Endodermal cell (in vitro differentiated cells): ENCODE results near the gene RNGTT. TPM values are rescaled to one million over a fixed set of nuclear protein-coding genes. Genes with fewer than 3 reads are reported as not detected.

Source experiments
- DNase-seq: peaks from one replicate; pipeline ENCODE4 v3.0.0-alpha.2; 2017
- H3K27ac ChIP-seq: 2 replicates; pipeline ENCODE4 v1.5.1; 2013; ENCODE audit warnings: mild to moderate bottlenecking, low read depth, low read length, moderate library complexity
- H3K27me3 ChIP-seq: 2 replicates; pipeline ENCODE4 v1.6.1; 2013; ENCODE audit warnings: mild to moderate bottlenecking, low read length, moderate library complexity; ENCODE audit not compliant: insufficient read depth, control insufficient read depth, poor library complexity, severe bottlenecking
- H3K36me3 ChIP-seq: 2 replicates; pipeline ENCODE4 v1.7.0; 2013; ENCODE audit warnings: mild to moderate bottlenecking, low read length, moderate library complexity; ENCODE audit not compliant: control insufficient read depth, insufficient read depth
- H3K4me1 ChIP-seq: one replicate; pipeline ENCODE4 v1.7.0; 2013; ENCODE audit warnings: low read length; ENCODE audit not compliant: control insufficient read depth, insufficient read depth
- H3K4me3 ChIP-seq: 2 replicates; pipeline ENCODE4 v1.5.1; 2013; ENCODE audit warnings: mild to moderate bottlenecking, low read length, moderate library complexity
- H3K9ac ChIP-seq: 2 replicates; pipeline ENCODE4 v1.6.1; 2013; ENCODE audit warnings: mild to moderate bottlenecking, low read length, moderate library complexity; ENCODE audit not compliant: poor library complexity, severe bottlenecking; ENCODE audit errors: extremely low read depth
- H3K9me3 ChIP-seq: 2 replicates; pipeline ENCODE4 v1.6.1; 2013; ENCODE audit warnings: mild to moderate bottlenecking, low read length, moderate library complexity; ENCODE audit not compliant: control insufficient read depth
- H3K27ac Mint-ChIP-seq: 2 replicates; pipeline ENCODE4 v1.8.0; 2020; ENCODE audit warnings: mixed read lengths
- H3K27me3 Mint-ChIP-seq: 2 replicates; pipeline ENCODE4 v1.8.0; 2021; ENCODE audit warnings: mild to moderate bottlenecking, mixed read lengths; ENCODE audit not compliant: insufficient read depth
- H3K36me3 Mint-ChIP-seq: 2 replicates; pipeline ENCODE4 v1.8.0; 2020; ENCODE audit warnings: low read depth, mixed read lengths
- H3K4me1 Mint-ChIP-seq: 2 replicates; pipeline ENCODE4 v1.8.0; 2020; ENCODE audit warnings: mixed read lengths
- H3K4me3 Mint-ChIP-seq: 2 replicates; pipeline ENCODE4 v1.8.0; 2020; ENCODE audit warnings: mild to moderate bottlenecking, moderate library complexity, mixed read lengths
- H3K9me3 Mint-ChIP-seq: 2 replicates; pipeline ENCODE4 v1.8.0; 2020; ENCODE audit warnings: mild to moderate bottlenecking, mixed read lengths
- WGBS, 2 experiments: methylation state at CpG; one replicate each; pipeline versions ENCODE4 v1.1.5 to v1.1.7; 2013; ENCODE audit warnings: missing lambda C conversion rate in 2 of 2, mixed read lengths in 1 of 2; ENCODE audit not compliant: insufficient coverage in 1 of 2, insufficient read length in 1 of 2; 5-methylcytosine and 5-hydroxymethylcytosine counted together
- total RNA-seq, 2 donors: library from RNA; stranded (reverse); fragmentation: NEBNext Ultra II Directional in 1 of 2; extraction: Animal tissue kit (Norgen Biotek cat#: 25700) in 1 of 2; gene quantifications; 2 replicates in 1 of 2; 3 replicates in 1 of 2; pipeline ENCODE4 v1.2.1, GENCODE V29; 2021
- TF ChIP-seq, protein P1 (sequence below): fragments of 200-600 bp; sonication (generic); conservative IDR thresholded peaks from 2 replicates; pipeline ENCODE4 v1.5.0; 2021; ENCODE audit warnings: antibody characterized with exemption, mild to moderate bottlenecking

The RNGTT gene
- total RNA-seq, 2 donors from 2014 or later = 21.5 to 28.7 TPM

DNA sequence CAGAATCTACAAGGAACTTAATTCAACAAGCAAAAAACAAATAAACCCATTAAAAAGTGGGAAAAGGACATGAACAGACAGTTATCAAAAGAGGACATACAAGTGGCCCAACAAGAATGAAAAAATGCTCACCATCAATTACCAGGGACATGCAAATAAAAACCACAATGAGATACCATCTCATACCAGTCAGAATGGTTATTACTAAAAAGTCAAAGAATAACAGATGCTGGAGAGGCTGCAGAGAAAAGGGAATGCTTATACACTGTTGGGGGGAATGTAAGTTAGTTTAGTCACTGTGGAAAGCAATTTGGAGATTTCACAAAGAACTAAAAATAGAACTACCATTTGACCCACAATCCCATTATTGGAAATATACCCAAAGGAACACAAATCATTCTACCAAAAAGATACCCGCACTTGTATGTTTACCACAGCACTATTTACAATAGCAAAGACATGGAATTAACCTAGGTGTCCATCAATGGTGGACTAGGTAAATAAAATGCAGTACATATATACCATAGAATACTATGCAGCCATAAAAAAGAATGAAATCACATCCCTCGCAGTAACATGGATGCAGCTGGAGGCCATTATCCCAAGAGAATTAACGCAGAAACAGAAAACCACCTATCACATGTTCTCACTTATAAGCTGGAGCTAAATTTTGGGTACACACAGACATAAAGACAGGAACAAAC lies 48.4 kb downstream of the RNGTT start:
- Histone ChIP-seq H3K27me3 (no peaks in the 10 kb centered on the region), H3K4me1 (no peaks in the 10 kb centered on the region), H3K27ac (no peak overlapping the region), H3K36me3 (no peaks in the 10 kb centered on the region), H3K4me3 (no peak overlapping the region), H3K9me3 (peaks cover 5% of the 10 kb centered on the region), H3K9ac (no peak overlapping the region)
- peaks cover 18% of the 10 kb centered on the region for H3K36me3 Mint-ChIP-seq
- no peak overlapping the region for H3K4me3 Mint-ChIP-seq
- H3K27me3 Mint-ChIP-seq = no peaks in the 10 kb centered on the region
- TF ChIP-seq, protein P1, sequence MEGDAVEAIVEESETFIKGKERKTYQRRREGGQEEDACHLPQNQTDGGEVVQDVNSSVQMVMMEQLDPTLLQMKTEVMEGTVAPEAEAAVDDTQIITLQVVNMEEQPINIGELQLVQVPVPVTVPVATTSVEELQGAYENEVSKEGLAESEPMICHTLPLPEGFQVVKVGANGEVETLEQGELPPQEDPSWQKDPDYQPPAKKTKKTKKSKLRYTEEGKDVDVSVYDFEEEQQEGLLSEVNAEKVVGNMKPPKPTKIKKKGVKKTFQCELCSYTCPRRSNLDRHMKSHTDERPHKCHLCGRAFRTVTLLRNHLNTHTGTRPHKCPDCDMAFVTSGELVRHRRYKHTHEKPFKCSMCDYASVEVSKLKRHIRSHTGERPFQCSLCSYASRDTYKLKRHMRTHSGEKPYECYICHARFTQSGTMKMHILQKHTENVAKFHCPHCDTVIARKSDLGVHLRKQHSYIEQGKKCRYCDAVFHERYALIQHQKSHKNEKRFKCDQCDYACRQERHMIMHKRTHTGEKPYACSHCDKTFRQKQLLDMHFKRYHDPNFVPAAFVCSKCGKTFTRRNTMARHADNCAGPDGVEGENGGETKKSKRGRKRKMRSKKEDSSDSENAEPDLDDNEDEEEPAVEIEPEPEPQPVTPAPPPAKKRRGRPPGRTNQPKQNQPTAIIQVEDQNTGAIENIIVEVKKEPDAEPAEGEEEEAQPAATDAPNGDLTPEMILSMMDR = no peak
- no peak overlapping the region for H3K27ac Mint-ChIP-seq
- no peak for DNase-seq
- WGBS, 2 experiments = 83 to 94% methylated on average over 2 to 3 of the region's 3 CpGs
- peaks cover 5% of the 10 kb centered on the region for H3K9me3 Mint-ChIP-seq
- peaks cover 15% of the 10 kb centered on the region for H3K4me1 Mint-ChIP-seq

DNA sequence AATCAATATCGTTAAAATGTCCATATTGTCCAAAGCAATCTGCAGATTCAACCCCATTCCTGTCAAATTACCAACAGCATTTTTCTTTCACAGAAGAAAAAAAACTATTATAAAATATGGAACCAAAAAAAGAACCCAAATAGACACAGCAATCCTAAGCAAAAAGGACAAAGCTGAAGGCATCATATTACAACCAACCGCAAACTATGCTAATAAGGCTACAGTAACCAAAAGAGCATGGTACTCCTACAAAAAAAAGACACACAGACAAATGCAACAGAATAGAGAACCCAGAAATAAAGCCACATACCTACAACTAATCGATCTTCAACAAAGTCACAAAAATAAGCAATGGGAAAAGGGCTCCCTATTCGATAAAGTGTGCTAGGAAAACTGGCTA lies 49.2 kb downstream of the RNGTT start:
- peaks cover 18% of the 10 kb centered on the region for H3K36me3 Mint-ChIP-seq
- no peak overlapping the region for H3K4me3 Mint-ChIP-seq
- H3K27ac Mint-ChIP-seq = no peak overlapping the region
- no peaks in the 10 kb centered on the region for H3K27me3 Mint-ChIP-seq
- TF ChIP-seq, protein P1 = no peak
- peaks cover 5% of the 10 kb centered on the region for H3K9me3 Mint-ChIP-seq
- H3K9me3 ChIP-seq = peaks cover 5% of the 10 kb centered on the region
- H3K4me1 Mint-ChIP-seq = peaks cover 15% of the 10 kb centered on the region
- no peak overlapping the region for H3K9ac ChIP-seq
- WGBS, 2 experiments = 87 to 91% methylated on average over 3 to 4 of the region's 4 CpGs
- no peak for DNase-seq
- H3K27me3 ChIP-seq = no peaks in the 10 kb centered on the region
- H3K36me3 ChIP-seq = no peaks in the 10 kb centered on the region
- no peak overlapping the region for H3K4me3 ChIP-seq
- no peak overlapping the region for H3K27ac ChIP-seq
- no peaks in the 10 kb centered on the region for H3K4me1 ChIP-seq

DNA sequence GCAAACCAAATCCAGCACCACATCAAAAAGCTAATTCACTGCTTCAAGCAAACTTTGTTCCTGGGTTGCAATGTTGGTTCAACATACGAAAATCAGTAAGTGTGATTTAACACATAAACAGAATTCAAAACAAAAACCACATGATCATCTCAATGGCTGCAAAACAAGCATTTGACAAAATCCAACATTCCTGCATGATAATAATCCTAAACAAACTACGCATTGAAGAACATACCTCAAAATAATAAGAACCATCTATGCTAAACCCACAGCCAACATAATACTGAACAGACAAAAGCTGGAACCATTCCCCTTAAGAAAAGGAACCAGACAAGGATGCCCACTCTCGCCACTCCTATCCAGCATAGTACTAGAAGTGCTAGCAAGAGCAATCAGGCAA lies 49.9 kb downstream of the RNGTT start:
- no peak for DNase-seq
- Mint-ChIP-seq H3K9me3 (peaks cover 5% of the 10 kb centered on the region), H3K27me3 (no peaks in the 10 kb centered on the region), H3K4me1 (peaks cover 15% of the 10 kb centered on the region), H3K27ac (no peak overlapping the region), H3K4me3 (no peak overlapping the region), H3K36me3 (peaks cover 18% of the 10 kb centered on the region)
- no peaks in the 10 kb centered on the region for H3K27me3 ChIP-seq
- no peaks in the 10 kb centered on the region for H3K36me3 ChIP-seq
- 86 to 93% methylated on average over 1 to 3 of the region's 3 CpGs for WGBS, 2 experiments
- TF ChIP-seq, protein P1 = no peak
- no peak overlapping the region for H3K9ac ChIP-seq
- H3K4me3 ChIP-seq = no peak overlapping the region
- no peak overlapping the region for H3K27ac ChIP-seq
- no peaks in the 10 kb centered on the region for H3K4me1 ChIP-seq
- peaks cover 5% of the 10 kb centered on the region for H3K9me3 ChIP-seq
